GM12865 (cell line): ENCODE measurements around the gene ITGAL.

Experiments
- DNase-seq: peaks from one replicate; pipeline ENCODE4 v3.0.0; 2010; ENCODE audit warnings: low read depth
- H3K4me3 ChIP-seq: 2 replicates; pipeline ENCODE4 v1.5.1; 2011; ENCODE audit warnings: mild to moderate bottlenecking, low read depth, low read length, control low read depth
- CTCF ChIP-seq: IDR thresholded peaks from 2 replicates; pipeline ENCODE4 v1.5.1; 2011; ENCODE audit warnings: low read length, control low read depth, low read depth, inconsistent platforms; ENCODE audit not compliant: insufficient read depth; ENCODE audit errors: missing control alignments

The ITGAL gene

GRCh38 chr16:30491744-30492308, 19.3 kb downstream of the ITGAL start:
- TF ChIP-seq CTCF: no peak
- H3K4me3 ChIP-seq: no peak overlapping the region
- DNase-seq: no peak

- DNase-seq: no peak
- no peak for TF ChIP-seq CTCF
These were observed 21.5 kb downstream of the ITGAL start for GRCh38 chr16:30493941-30494488.

GRCh38 chr16:30494709-30495108, 22.2 kb downstream of the ITGAL start:
- DNase-seq: no peak
- H3K4me3 ChIP-seq: no peak overlapping the region
- TF ChIP-seq CTCF: no peak

More at GRCh38 chr16:30493941-30494488, 21.5 kb downstream of the ITGAL start:
- no peak overlapping the region for H3K4me3 ChIP-seq

- no peak for DNase-seq
- no peak overlapping the region for H3K4me3 ChIP-seq
- TF ChIP-seq CTCF: no peak
These were observed 26.7 kb downstream of the ITGAL start for GRCh38 chr16:30499284-30499683.

GRCh38 chr16:30503403-30504296, 31.1 kb downstream of the ITGAL start:
- TF ChIP-seq CTCF: no peak
- DNase-seq: no peak
- H3K4me3 ChIP-seq: no peak overlapping the region

GRCh38 chr16:30509081-30509765, 36.7 kb downstream of the ITGAL start:
- TF ChIP-seq CTCF: no peak
- no peak for DNase-seq
- no peak overlapping the region for H3K4me3 ChIP-seq
